CD4-positive, alpha-beta T cell treated with Interleukin-4 for 1 hour (primary cell): ENCODE data around the gene FARSA.
"Not testable (repeated sequence)": the region's sequence is repeated elsewhere in the genome, so short reads cannot be mapped to it uniquely, and the experiment has no call there.

Experiments
- DNase-seq, 2 donors: peaks; one replicate each; pipeline ENCODE4 v3.0.0-alpha.2; 2020 to 2022

The FARSA gene

DNA sequence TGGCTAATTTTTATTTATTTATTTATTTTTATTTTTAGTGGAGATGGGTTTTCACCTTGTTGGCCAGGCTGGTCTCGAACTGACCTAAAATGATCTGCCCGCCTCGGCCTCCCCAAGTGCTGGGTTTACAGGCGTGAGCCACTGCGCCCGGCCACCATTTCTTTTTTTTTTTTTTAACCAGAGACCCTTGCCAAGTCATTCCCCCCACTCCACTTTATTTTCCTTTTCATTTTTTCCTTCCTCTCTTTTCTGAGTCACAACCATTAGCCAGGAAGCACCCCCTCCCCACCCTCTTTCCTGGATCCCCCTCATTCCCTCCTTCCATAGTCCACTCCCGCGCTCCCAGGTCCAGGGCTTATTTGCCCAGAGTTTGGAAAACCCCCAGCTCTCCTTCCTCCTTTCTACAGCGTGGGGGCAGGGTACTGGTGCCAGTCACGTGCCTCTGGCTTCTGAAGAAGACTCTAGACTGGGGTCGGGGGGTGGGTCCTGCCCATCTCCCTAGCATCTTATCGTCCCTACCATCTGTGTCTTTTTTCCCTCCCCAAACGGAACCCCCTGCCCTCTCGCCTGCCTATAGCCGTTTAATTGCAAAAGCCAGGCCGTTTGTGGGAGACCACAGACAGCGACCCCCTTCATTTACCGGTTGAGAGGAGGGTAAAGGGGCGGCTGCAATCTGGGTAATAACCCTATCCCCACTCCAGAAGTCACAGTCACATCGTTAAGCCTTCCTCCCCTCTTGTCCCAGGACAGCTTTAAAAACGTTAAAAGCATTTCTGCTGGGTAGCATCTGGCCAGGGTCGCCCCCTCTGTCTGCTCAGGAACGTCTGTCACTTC, 3.8 kb upstream of the FARSA start:
- peak in 1 of 2 donors; percentile 47 for DNase-seq

DNA sequence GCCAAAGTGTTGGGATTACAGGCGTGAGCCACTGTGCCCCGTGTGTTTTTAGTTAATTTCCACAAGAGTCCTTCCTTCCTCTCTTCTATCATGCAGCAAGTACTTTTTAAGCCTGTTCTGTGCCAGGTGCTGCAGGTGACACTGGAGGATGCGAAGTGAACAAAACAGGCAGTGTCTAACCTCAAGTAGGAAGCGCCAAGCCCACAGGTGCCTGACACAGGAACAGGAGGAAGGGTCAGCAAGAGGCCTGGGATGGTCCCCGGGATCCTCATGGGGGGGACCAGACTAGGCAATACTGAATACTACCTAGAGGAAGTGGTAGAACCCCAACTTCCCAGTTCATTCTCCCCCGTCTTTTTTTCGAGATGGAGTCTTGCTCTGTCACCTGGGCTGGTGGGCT, 3.1 kb upstream of the FARSA start:
- DNase-seq, result no peak

DNA sequence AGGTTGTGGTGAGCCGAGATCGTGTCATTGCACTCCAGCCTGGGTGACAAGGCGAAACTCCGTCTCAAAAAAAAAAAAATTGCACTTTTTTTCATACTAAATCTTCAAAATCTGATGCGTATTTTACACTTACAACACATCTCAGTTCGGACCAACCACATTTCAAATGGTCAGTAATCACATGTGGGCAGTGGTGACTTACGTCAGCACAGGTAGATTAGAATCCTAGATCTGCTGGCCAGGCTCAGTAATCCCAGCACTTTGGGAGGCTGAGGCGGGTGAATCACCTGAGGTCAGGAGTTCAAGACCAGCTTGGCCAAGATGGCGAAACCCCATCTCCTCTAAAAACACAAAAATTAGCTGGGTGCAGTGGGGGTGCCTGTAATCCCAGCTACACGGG, 1.6 kb upstream of the FARSA start:
- DNase-seq, result no peak

DNA sequence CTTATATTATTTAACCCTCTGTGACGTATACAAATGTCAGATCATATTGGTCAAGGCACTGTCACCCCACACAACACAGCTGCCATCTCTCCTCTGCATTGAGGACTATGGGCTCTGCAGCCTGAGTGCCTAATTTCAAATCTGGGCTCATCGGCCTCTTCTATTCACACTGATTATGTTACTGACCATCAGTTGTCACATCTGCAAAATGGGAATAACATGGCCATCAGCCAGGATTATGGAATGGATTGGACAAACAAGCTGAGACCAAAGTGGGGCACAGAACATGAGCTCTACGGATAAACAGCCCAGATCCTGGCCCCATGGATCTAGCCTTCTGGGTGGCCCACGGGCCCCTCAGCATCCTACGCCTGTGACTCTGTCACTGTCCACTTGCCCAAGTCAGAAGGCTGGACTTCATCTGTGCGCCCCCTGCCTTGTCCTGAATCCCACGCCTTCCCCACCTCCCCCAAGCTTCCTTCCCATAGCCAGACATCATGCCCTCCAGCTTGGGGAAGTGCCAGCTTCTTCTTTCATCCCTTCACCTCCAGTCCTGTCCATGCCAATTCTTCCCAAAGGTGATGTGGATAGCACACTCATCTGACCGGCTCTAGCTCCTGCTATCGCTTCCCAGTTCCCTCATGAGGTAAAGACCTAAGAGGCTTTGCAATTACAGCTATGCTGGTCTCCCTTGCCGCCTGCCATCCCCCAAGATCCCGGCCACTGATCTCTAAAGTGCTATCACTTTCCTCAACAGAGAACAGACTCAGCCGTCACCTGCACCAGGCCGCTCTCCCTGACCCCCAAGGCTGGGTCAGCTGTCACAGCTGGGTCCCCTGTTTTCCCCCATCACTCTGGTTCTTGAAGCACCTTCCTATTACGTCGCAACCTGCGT, 872 bp downstream of the FARSA start:
- no peak for DNase-seq

DNA sequence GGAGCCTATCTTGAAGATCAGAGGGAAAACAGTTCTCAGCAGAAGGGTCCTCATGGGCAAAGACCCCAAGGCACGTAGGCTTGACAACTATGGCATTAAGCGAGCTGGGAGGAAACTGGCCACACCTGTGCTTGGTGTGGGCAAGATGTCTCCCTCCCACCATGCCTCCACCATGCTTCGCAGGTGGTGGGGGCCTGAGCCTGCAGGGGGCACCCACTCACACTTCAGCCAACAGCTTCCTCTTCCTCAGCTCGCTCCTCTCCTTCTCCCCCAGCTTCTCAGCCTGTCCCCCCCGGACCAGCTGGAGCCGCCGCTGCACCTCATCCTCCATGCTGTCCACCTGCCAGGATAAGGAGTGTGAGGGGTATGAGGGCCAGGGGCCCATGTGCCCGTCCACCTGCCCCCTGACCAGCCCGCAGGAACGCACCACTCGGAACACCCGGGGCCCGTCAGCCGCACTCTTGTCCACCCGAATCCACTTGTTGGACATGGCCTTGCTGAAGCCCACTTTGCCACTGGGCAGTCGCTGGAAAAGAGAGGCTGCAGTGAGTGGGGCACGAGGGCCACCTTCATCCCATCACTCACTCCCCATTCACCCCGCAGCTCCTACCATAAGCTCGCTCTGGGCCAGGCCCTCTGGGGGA, 3.4 kb downstream of the FARSA start:
- no peak for DNase-seq

DNA sequence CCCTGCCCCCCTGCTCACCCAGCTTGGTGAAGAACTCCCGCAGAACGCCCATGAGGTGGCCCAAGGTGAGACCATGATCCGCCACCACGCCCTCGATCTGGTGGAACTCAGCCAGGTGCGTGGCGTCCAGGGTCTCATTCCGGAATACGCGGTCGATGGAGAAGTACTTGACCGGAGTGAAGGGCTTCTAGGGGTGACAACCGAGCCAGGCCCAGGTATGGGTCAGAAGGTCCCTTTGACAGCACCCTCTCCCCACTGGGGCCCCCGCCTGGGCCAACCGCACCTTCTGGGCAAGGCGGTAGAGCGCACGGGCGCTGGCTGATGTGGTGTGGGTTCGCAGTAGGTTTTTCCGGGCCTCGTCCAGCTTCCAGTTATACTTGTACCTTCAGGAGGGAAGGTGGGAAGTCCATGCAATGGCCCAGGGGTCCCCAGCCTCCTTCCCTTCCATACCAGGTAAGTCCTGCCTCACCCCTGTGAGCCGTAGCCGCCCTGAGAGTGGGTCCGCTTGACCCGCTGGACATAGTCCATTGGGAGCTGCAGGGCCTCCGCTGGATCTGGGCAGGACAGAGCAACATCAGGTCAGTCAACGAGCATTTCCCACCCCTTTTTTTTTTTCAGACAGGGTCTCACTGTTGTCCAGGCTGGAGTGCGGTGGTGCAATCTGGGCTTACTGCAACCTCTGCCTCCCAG, 8.7 kb downstream of the FARSA start:
- no peak for DNase-seq

DNA sequence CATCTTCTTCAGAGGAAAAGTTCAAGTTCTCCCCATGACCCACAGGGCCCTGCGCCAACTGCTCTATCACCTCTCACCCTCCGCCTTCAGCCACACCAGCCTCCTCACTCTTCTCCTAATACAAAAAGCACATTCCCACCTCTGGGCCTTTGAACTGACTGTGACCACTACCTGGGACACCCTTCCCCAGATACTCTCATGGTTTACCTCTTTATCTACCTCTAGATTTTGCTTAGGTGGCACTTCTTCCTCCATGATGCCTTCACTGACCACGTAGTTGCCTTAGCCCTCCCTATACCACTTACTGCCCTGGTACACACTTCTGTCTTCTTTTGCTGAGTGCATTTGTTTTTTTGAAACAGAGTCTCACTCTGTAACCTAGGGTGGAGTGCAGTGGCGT, 10.6 kb downstream of the FARSA start:
- DNase-seq, result no peak

DNA sequence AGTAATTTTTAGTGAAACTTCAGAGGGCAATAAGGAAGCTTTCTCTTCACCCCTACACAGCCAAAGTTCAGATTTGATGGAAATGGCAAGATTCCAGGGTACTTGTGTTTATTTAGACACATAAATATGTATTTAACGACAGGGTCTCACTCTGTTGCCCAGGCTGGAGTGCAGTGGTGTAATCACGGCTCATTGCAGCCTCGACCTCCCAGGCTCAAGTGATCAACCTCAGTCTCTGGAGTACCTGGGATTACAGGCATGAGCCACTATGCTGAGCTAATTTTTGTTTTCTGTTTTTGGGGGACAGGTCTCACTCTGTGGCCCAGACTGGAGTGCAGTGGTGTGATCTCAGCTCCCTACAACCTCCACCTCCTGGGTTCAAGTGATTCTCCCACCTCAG, 12.5 kb downstream of the FARSA start:
- no peak for DNase-seq

DNA sequence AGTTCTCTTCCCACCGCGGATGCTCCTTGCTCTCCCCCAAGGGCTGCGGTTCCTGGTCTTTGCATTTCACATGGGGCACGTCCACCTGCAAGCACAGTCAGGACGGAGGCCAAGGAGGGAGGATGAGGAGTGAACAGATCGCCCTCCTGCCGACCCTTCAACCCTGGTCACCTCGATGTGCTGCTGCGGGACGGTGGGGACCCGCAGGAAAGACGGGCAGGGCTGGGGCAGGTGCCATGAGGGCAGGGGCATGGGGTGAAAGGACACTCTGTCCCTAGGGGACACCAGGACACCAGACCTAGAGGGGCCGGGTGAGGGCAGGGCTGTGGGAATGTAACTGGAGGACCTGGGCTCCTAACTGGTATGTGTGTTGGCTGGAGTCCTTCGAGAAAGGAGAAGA, 15.3 kb downstream of the FARSA start:
- no peak for DNase-seq

DNA sequence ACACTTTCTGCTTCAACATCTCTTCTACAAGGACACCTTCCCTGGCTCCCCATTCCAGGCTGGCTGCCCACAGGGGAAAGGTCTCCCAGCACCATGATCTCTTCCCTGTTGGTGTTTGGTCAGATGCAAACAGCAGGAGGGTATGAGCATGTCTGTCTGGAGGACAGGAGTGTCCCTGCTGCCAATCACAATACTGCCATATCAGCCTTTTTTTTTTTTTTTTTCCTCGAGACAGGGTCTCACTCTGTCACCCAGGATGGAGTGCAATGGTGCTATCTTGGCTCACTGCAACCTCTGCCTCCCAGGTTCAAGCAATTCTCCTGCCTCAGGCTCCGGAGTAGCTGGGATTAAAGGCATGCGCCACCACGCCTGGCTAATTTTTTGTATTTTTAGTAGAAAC, 17.7 kb downstream of the FARSA start:
- DNase-seq, result not testable (repeated sequence)

DNA sequence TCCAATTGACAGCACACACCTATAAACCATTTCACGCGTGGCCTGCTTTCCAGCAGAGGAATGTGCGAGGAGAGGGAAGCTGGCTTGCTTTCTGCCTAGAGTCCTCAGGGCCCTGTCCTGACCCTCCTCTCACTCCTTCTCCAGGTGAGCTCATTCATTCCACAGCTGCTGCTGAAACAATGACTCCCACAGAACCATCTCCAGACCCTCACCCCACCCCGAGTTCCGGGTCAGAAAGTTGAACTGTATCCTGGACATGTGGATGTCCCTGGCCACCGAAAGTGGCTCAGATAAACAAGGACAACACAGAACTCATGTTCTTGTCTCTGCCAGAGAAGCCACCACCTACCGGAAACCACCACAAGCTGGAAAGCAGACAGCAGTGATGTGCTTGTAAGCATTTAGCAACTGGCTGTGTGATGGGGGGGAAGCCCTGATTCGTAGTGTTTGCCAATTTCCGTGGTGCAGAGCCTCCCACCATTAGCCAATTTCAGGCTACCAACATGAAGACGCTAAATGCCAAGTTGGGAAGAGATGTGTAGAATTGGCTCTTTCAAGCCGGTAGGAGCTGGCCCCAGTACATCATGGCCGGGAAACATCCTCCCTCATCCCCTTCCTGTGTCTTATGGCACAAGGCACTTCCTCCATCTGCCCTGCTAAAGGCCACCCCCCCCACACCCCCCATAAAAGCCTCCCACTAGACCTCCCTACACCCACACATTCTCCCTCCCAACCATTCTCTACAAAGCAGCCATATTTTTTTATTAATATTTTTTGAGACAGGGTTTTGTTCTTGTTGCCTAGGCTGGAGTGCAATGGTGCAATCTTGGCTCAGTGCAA, 19.4 kb downstream of the FARSA start:
- DNase-seq, result peak; percentile 65 to 69

DNA sequence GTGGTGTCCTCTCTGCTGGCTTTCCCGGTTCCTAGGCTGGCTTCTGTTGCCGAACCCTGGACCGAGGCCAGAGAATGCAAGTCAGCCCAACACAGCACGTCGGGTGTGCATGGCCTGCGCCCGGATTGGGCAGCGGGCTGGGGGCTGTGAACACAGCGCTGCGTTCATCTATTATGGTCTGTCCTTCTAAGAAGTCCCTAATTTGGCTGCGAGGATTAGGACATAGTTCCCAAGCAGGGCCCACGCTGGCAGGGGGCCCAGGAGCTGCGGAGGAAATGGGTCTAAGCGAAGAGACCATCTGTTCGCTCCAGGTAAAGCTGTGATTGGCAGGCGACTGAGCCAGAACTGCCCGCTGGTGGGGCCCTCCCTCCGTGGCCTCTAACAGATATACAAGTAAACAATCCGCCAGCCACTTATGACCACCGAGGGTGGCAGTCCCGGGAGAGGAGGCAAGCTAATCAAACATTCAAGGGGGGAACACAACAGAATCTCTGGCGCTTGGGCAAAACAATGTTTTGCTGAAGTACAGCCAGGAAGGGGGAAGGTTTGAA, 20.4 kb downstream of the FARSA start:
- no peak for DNase-seq

DNA sequence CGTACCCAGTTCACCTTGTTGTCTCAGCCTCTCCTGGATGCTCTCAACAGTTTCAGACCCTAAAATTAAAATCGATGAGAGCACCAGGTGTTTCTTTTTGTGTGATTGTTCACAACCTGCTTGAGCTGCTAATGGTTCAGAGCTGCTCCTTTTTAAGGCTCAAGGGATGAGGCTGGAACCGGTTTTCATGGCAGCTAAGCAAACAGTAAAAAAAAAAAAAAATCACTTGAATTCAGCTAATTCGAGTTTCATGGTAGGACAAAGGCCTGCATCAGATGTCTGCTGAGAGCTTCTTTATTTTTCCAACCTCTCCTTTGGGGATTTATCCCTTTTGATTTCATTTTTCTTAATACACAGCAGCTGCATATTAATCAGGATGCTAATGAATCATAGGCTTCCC, 20.9 kb downstream of the FARSA start:
- DNase-seq, result no peak

DNA sequence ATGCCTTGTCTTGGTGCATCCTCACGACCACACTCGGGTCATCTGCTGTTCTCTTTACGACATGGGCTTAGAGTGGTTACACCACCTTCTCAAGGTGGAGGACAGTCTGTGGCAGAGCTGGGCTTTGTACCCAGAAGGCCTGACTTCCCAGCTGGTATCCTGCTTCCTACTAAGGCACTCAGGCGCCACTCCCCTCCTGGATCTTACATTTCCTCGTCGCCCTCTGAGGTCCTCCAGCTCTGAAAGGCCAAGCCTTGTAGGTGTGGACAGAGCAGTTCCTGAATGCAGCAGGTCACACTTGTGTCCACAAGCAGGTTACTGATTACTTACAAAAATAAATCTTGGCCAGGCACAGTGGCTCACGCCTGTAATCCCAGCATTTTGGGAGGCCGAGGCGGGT, 26.3 kb downstream of the FARSA start:
- no peak for DNase-seq

DNA sequence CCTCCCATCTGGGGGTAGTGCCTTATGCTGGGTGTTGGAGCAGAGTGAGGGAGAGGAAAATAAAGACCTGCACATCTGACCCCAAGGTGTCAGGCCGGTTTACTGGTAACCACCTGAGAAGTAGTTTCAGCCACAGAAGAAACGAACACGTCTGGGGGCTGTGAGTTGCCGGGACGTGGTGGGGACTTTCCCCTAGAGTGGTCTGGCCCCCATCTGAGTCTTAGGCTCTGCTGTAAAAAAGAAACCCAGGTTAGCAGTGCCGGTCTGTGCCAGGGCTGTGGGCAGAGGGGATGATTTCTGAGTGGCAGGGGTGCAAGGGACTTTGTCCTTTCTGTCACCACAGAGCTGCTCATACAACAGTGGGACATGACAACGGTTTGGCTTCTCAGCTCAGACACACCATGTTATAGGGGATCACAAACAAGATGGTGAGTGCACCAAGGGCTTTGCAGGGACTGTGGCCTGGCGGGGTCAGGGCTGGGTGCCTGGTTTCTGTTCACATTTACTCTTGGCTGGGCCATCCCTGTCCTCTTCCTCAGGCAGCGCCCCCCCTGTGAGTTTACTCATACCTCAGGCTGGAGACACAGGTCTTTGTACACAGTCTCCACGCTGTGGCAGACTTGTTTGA, 33.5 kb downstream of the FARSA start:
- no peak for DNase-seq

DNA sequence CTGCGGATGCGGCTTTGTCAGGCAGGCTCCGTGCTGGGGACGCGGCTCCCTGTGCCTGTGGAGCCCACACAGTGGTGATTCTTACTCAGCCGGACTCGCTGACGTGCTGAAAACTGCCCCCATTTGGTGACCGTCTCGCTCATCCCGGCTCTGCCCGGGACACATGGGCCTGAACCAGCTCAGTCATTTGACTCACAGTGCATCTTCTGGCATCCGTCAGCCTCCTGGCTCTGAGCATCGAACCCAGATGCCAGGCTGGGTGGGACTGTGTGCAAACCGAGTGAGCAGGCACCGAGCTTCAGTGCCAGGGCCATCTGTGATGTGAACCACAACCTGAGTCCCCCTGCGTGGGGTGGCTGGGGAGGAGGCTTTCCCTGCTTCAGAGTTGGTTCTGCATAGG, 37.1 kb downstream of the FARSA start:
- no peak for DNase-seq

DNA sequence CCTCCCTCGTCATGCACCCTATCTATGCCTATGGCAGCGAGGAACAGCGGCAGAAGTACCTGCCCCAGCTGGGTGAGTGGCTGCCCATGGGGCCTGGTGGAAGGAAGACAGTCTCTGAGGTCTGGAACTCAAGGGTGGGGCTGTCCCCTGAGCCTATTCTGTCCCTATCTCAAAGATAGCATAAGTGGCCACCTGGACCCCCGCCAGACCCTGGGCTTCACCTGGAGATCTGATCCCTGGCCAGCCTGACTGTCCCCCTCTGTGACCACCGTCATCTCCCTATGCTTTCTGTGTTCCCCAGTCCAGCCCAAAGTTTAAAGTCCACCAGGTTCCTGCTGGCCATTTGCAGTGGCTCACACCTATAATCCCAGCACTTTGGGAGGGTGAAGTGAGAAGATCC, 39.9 kb downstream of the FARSA start:
- DNase-seq, result no peak

DNA sequence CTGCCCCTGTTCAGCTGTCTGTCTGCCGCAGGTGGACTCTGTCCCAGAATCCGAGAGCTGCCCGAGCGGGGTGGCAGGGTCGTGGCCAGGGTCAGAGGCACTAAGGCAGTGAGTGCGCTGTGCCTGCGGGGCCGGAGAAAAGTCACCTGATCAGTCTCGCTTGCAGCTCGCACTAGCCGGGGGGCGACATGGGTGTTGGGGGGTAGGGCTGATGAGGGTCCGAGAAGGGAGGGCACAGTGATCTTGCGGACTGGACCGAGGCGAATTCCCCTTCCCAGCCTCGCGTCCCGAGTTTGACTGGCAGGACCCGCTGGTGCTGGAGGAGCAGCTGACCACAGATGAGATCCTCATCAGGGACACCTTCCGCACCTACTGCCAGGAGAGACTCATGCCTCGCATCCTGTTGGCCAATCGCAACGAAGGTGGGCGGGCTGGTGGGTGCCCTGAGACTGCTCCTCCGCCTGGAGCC, 41.9 kb downstream of the FARSA start:
- DNase-seq, result no peak

DNA sequence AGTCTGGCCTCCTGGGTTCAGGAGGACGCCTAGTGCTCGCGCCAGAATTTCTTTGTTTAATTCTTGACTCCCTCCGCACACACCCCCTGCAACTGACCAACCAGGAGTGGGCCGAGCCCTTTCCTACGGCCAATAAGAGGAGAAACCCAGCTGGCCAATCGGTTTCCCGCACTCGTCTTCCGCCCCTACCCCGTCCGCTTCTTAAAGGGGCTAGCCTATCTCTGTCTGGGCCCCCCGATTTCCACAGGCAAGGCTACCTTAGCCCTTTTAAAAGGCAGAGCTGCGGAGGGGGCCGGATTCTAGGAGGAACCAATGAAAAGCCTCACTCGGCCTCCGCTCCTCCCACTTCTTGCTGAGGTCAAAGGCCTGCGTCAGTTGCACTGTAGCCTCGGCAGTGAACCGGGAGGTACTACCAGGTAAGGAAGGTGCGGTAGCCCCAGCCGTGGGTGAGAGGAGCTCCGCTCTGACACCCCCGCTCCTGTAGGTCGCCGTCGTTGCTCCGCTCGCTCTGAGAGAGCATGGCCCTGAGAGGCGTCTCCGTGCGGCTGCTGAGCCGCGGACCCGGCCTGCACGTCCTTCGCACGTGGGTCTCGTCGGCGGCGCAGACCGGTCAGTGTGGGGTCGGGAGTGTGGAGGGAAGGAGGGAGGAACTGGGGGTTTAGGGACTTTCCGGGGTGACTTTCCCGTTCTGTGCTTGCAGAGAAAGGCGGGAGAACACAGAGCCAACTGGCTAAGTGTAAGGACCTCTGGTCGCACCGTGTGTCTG, 42.5 kb downstream of the FARSA start, which contains the start of gene GCDH:
Gene GCDH (plus strand): TSS at position 374 of the 766 bp plus-strand sequence. CDS start 145 bp downstream, at position 519.
- DNase-seq, result peak; percentile 98 to 99

DNA sequence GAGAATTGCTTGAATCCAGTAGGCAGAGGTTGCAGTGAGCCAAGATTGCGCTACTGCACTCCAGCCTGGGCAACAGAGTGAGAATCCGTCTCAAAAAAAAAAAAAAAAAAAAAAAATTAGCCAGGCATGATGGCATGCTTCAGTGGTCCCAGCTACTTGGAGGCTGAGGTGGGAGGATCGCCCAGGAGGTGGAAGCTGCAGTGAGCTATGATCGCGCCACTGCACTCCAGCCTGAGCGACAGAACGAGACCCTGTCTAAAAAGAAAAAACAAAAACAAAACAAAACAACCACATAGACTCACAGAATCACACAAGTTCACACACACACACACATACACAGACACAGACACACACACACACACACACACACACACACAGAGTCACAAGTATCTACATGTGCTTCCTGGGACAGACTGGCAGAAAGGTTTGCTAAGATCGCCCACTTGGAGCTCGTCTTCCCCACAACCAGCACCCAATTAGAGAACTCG, 43.2 kb downstream of the FARSA start:
- not testable (repeated sequence) for DNase-seq
